ENCODE data around the gene APOO. TPM values are rescaled to one million over a fixed set of nuclear protein-coding genes. Genes with fewer than 3 reads are reported as not detected.
A peak's percentile ranks its signal among the peaks of the same experiment; 100 is the strongest.

The APOO gene
- polyA plus RNA-seq (ENCODE audit: insufficient read length in 4 of 4) = 10 to 100 TPM; 33.8 to 43.5 (median 39.1) TPM

GRCh38 chrX:23907498-23908218 is at the start of gene APOO, which contains the start of gene CXorf58:
TSS of gene APOO (minus strand) at chrX:23907938. CDS start at chrX:23907702, 236 bp downstream.
TSS of gene CXorf58 (plus strand) at chrX:23908006. CDS start at chrX:23910303, 2,297 bp downstream.
- peak in 3 of 4 donors; percentile 69 to 82 (median 73) for DNase-seq (ENCODE audit: low read depth in 4 of 4, low spot score in 2 of 4)

GRCh38 chrX:23954396-23954795 is 46.7 kb upstream of the APOO start:
- DNase-seq (ENCODE audit: low read depth in 4 of 4, low spot score in 2 of 4) = no peak

- DNase-seq (ENCODE audit: low read depth in 4 of 4, low spot score in 2 of 4) = no peak
These were observed 46.2 kb upstream of the APOO start for GRCh38 chrX:23953908-23954269.

- DNase-seq (ENCODE audit: low read depth in 4 of 4, low spot score in 2 of 4) = no peak
These were observed 45.5 kb upstream of the APOO start for GRCh38 chrX:23952984-23953907.

GRCh38 chrX:23952391-23952790 is 44.7 kb upstream of the APOO start:
- DNase-seq (ENCODE audit: low read depth in 4 of 4, low spot score in 2 of 4) = no peak

- no peak for DNase-seq (ENCODE audit: low read depth in 4 of 4, low spot score in 2 of 4)
These were observed 37.5 kb upstream of the APOO start for GRCh38 chrX:23945206-23945605.

GRCh38 chrX:23944234-23944633 is 36.5 kb upstream of the APOO start:
- no peak for DNase-seq (ENCODE audit: low read depth in 4 of 4, low spot score in 2 of 4)

- DNase-seq (ENCODE audit: low read depth in 4 of 4, low spot score in 2 of 4) = no peak
These were observed 31.5 kb upstream of the APOO start for GRCh38 chrX:23939203-23939602.

GRCh38 chrX:23938690-23939089 is 31.0 kb upstream of the APOO start:
- DNase-seq (ENCODE audit: low read depth in 4 of 4, low spot score in 2 of 4) = no peak

GRCh38 chrX:23937100-23937499 is 29.4 kb upstream of the APOO start:
- DNase-seq (ENCODE audit: low read depth in 4 of 4, low spot score in 2 of 4) = no peak

GRCh38 chrX:23936180-23936579 is 28.4 kb upstream of the APOO start:
- DNase-seq (ENCODE audit: low read depth in 4 of 4, low spot score in 2 of 4) = no peak

GRCh38 chrX:23935106-23935505 is 27.4 kb upstream of the APOO start:
- DNase-seq (ENCODE audit: low read depth in 4 of 4, low spot score in 2 of 4) = no peak

- no peak for DNase-seq (ENCODE audit: low read depth in 4 of 4, low spot score in 2 of 4)
These were observed 24.3 kb upstream of the APOO start for GRCh38 chrX:23932046-23932445.

GRCh38 chrX:23930894-23931604 is 23.3 kb upstream of the APOO start:
- no peak for DNase-seq (ENCODE audit: low read depth in 4 of 4, low spot score in 2 of 4)

GRCh38 chrX:23926015-23926414 is 18.3 kb upstream of the APOO start:
- no peak for DNase-seq (ENCODE audit: low read depth in 4 of 4, low spot score in 2 of 4)

GRCh38 chrX:23919706-23920320 is 12.1 kb upstream of the APOO start:
- DNase-seq (ENCODE audit: low read depth in 4 of 4, low spot score in 2 of 4) = no peak

- DNase-seq (ENCODE audit: low read depth in 4 of 4, low spot score in 2 of 4) = no peak
These were observed 11.4 kb upstream of the APOO start for GRCh38 chrX:23919148-23919547.

GRCh38 chrX:23911126-23911835 is 3.5 kb upstream of the APOO start:
- DNase-seq (ENCODE audit: low read depth in 4 of 4, low spot score in 2 of 4) = no peak

- DNase-seq (ENCODE audit: low read depth in 4 of 4, low spot score in 2 of 4) = no peak
These were observed 674 bp upstream of the APOO start for GRCh38 chrX:23908219-23909004.

Measured in left renal cortex interstitium (tissue), 4 donors.